GM23338 (cell line): ENCODE data around the gene CYP4F22.

Experiments used
- CREB1 ChIP-seq: fragments of 250-450 bp; sonication (Bioruptor Pico); IDR thresholded peaks from 2 replicates; pipeline ENCODE4 v1.5.0; 2020; ENCODE audit warnings: low read depth, mild to moderate bottlenecking, moderate library complexity
- CTCF ChIP-seq, 2 experiments: fragments of 200-600 bp in 1 of 2; sonication (generic) in 1 of 2; conservative IDR thresholded peaks; 2 replicates each; pipeline versions ENCODE4 v1.5.1 to v1.6.1; 2016 to 2017; ENCODE audit warnings: antibody characterized with exemption in 2 of 2, low read depth in 2 of 2, mild to moderate bottlenecking in 2 of 2, moderate library complexity in 1 of 2
- ETS1 ChIP-seq: IDR thresholded peaks from 2 replicates; pipeline ENCODE4 v1.6.1; 2016; ENCODE audit warnings: antibody characterized with exemption
- EZH2 ChIP-seq: fragments of 200-600 bp; sonication (generic); IDR thresholded peaks from one replicate; pipeline ENCODE4 v1.8.0; 2017; ENCODE audit warnings: antibody characterized with exemption, mild to moderate bottlenecking, low read depth; ENCODE audit not compliant: unreplicated experiment
- EZH2phosphoT487 ChIP-seq: fragments of 200-600 bp; sonication (generic); IDR thresholded peaks from one replicate; pipeline ENCODE4 v1.8.1; 2018; ENCODE audit warnings: antibody characterized with exemption; ENCODE audit not compliant: unreplicated experiment
- NANOG ChIP-seq: IDR thresholded peaks from 2 replicates; pipeline ENCODE4 v1.6.1; 2016; ENCODE audit warnings: antibody characterized with exemption, borderline replicate concordance
- POLR2AphosphoS5 ChIP-seq: IDR thresholded peaks from 2 replicates; pipeline ENCODE4 v1.6.1; 2016; ENCODE audit warnings: antibody characterized with exemption, low read depth
- REST ChIP-seq: IDR thresholded peaks from one replicate; pipeline ENCODE4 v1.6.1; 2018; ENCODE audit warnings: antibody characterized with exemption; ENCODE audit not compliant: unreplicated experiment
- STAT1 ChIP-seq: IDR thresholded peaks from one replicate; pipeline ENCODE4 v1.6.1; 2016; ENCODE audit warnings: antibody characterized with exemption; ENCODE audit not compliant: unreplicated experiment

GRCh38 chr19:15461694-15462093 is 46.6 kb upstream of the CYP4F22 start:
- TF ChIP-seq EZH2phosphoT487 = no peak
- TF ChIP-seq CTCF (conservative IDR thresholded peaks at IDR 0.05; ENCODE audit: low read depth in 2 of 2) = no peak
- TF ChIP-seq STAT1 = no peak
- TF ChIP-seq EZH2 = no peak
- TF ChIP-seq POLR2AphosphoS5 = no peak
- TF ChIP-seq REST = no peak
- no peak for TF ChIP-seq NANOG
- no peak for TF ChIP-seq ETS1
- no peak for TF ChIP-seq CREB1 (CRISPR knock-in tag)
